ENCODE results near the gene LIFR.

DNA sequence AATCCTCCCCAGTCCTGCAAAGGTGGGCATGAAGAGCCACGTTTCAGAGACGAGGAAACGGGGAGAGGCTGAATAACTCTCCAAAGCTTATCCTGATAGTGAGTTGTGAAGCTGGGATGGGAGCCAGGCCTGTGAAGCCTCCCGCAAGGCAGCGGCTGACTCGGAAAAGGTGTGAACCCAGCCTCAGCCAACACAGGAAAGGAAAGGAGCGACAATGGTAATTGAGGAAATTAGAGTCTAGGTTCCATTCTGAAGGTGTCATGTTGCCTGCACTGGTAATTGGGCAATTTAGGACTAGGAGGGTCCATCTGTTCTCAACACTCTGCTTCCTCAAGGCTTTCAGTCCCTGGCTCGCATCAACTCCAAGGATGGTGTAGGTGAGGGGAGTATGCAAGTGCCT lies 83.4 kb downstream of the LIFR start:
- TF ChIP-seq CTCF (IDR thresholded peaks at IDR 0.05; ENCODE audit: insufficient read depth, low read depth, low read length) (no peak), EZH2 (IDR thresholded peaks at IDR 0.05; ENCODE audit: insufficient read depth, low read length) (no peak)
